ENCODE data around the gene RELB. TPM values are rescaled to one million over a fixed set of nuclear protein-coding genes. Genes with fewer than 3 reads are reported as not detected.

RELB gene
- total and polyA plus RNA-seq, 2 donors (not counting 3 experiments of a cell fraction or from before 2014, with no cell fraction given), result 13.2 to 14.4 TPM

GRCh38 chr19:45066921-45067661 is 65.8 kb downstream of the RELB start:
- Histone ChIP-seq H3K4me2 (ENCODE audit: insufficient read depth, low read length) (no peak overlapping the region), H3K4me1 (ENCODE audit: control insufficient read depth, extremely low read depth, insufficient read depth, low read length) (no peaks in the 10 kb centered on the region), H4K20me1 (replicated peaks; ENCODE audit: control insufficient read depth, extremely low read depth, insufficient read depth, low read length) (no peaks in the 10 kb centered on the region), H3K9ac (replicated peaks; ENCODE audit: extremely low read depth, insufficient read depth, low read length) (no peak overlapping the region), H3K27me3 (ENCODE audit: control insufficient read depth in 2 of 2, insufficient read depth in 2 of 2, low read length in 2 of 2) (no peaks in the 10 kb centered on the region), H3K9me1 (replicated peaks; ENCODE audit: control insufficient read depth, extremely low read depth, insufficient read depth, low read length) (no peaks in the 10 kb centered on the region), H3K27ac (ENCODE audit: insufficient read depth, low read depth, low read length) (no peak overlapping the region), H2AFZ (ENCODE audit: low read depth, low read length) (no peak overlapping the region), H3K9me3 (replicated peaks; ENCODE audit: control insufficient read depth, insufficient read depth, low read length) (no peaks in the 10 kb centered on the region), H3K79me2 (ENCODE audit: control insufficient read depth, insufficient read depth, low read length) (no peaks in the 10 kb centered on the region), H3K4me3 (replicated peaks in 1 of 3; ENCODE audit: insufficient read depth in 1 of 3, low read depth in 1 of 3, low read length in 3 of 3) (no peak overlapping the region), H3K36me3 (ENCODE audit: control insufficient read depth in 2 of 2, extremely low read depth in 1 of 2, insufficient read depth in 2 of 2, low read length in 2 of 2) (peaks cover 5 to 50% of the 10 kb centered on the region in 2 experiments)
- CTCF ChIA-PET, result interaction anchor here (1.0 to 1.5 kb wide), 2 partner anchors 8 to 10 kb away, joined by 3 to 9 read pairs; no protein-coding TSS in a partner anchor
- no TSS peak for BruUV-seq (replicated peaks)
- dilution Hi-C loops (cut with MboI; ENCODE audit: extremely low pct_ligation_motif_present, low sequenced_read_pairs) (no loop called here), intact Hi-C loops (cut with micrococcal nuclease) (no loop called here)
- TF ChIP-seq EZH2 (IDR thresholded peaks at IDR 0.05; ENCODE audit: borderline replicate concordance, low read depth, low read length, severe bottlenecking) (no peak), POLR2A (IDR thresholded peaks at IDR 0.05; ENCODE audit: low read depth, low read length) (no peak)
- POLR2A ChIA-PET, result interaction anchor here (0.6 kb wide), 1 partner anchor 53 kb away, joined by 3 read pairs; no protein-coding TSS in a partner anchor
- DNase-seq (ENCODE audit: low read depth, low spot score), result no peak
- no peak for FAIRE-seq

- CTCF ChIA-PET, result interaction anchor here (0.7 to 1.5 kb wide), 4 partner anchors 9 to 130 kb away, joined by 3 to 9 read pairs (median 4); partner anchors contain the start of gene GEMIN7
- TF ChIP-seq, protein P1, sequence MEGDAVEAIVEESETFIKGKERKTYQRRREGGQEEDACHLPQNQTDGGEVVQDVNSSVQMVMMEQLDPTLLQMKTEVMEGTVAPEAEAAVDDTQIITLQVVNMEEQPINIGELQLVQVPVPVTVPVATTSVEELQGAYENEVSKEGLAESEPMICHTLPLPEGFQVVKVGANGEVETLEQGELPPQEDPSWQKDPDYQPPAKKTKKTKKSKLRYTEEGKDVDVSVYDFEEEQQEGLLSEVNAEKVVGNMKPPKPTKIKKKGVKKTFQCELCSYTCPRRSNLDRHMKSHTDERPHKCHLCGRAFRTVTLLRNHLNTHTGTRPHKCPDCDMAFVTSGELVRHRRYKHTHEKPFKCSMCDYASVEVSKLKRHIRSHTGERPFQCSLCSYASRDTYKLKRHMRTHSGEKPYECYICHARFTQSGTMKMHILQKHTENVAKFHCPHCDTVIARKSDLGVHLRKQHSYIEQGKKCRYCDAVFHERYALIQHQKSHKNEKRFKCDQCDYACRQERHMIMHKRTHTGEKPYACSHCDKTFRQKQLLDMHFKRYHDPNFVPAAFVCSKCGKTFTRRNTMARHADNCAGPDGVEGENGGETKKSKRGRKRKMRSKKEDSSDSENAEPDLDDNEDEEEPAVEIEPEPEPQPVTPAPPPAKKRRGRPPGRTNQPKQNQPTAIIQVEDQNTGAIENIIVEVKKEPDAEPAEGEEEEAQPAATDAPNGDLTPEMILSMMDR (IDR thresholded peaks at IDR 0.05; ENCODE audit: extremely low read depth in 1 of 2, insufficient read depth in 1 of 2, low read depth in 1 of 2, low read length in 2 of 2), result no peak
- no peak for TF ChIP-seq GATA2 (IDR thresholded peaks at IDR 0.05; ENCODE audit: insufficient read depth, insufficient read length, low read depth, low read length)
- TF ChIP-seq FOS (IDR thresholded peaks at IDR 0.05; ENCODE audit: borderline replicate concordance, insufficient read depth, low read length), result no peak
- TF ChIP-seq MYC (IDR thresholded peaks at IDR 0.05; ENCODE audit: low read depth, low read length), result no peak
- no peak for TF ChIP-seq POLR2AphosphoS5 (IDR thresholded peaks at IDR 0.05; ENCODE audit: insufficient read depth, low read depth, low read length)
- TF ChIP-seq JUN (IDR thresholded peaks at IDR 0.05; ENCODE audit: borderline replicate concordance, insufficient read depth, insufficient read length, low read depth), result no peak
- TF ChIP-seq POLR2A (IDR thresholded peaks at IDR 0.05; ENCODE audit: low read depth, low read length), result no peak
- no peak for TF ChIP-seq EZH2 (IDR thresholded peaks at IDR 0.05; ENCODE audit: borderline replicate concordance, low read depth, low read length, severe bottlenecking)
- TF ChIP-seq MAX (IDR thresholded peaks at IDR 0.05; ENCODE audit: insufficient read depth, insufficient read length), result no peak
- Histone ChIP-seq H3K9me3 (replicated peaks; ENCODE audit: control insufficient read depth, insufficient read depth, low read length) (no peaks in the 10 kb centered on the region), H3K27me3 (ENCODE audit: control insufficient read depth in 2 of 2, insufficient read depth in 2 of 2, low read length in 2 of 2) (no peaks in the 10 kb centered on the region), H4K20me1 (replicated peaks; ENCODE audit: control insufficient read depth, extremely low read depth, insufficient read depth, low read length) (no peaks in the 10 kb centered on the region), H3K36me3 (ENCODE audit: control insufficient read depth in 2 of 2, extremely low read depth in 1 of 2, insufficient read depth in 2 of 2, low read length in 2 of 2) (peaks cover 2 to 46% of the 10 kb centered on the region in 2 experiments), H3K27ac (ENCODE audit: insufficient read depth, low read depth, low read length) (no peak overlapping the region), H3K9me1 (replicated peaks; ENCODE audit: control insufficient read depth, extremely low read depth, insufficient read depth, low read length) (no peaks in the 10 kb centered on the region), H3K79me2 (ENCODE audit: control insufficient read depth, insufficient read depth, low read length) (no peaks in the 10 kb centered on the region), H3K9ac (replicated peaks; ENCODE audit: extremely low read depth, insufficient read depth, low read length) (no peak overlapping the region), H3K4me1 (ENCODE audit: control insufficient read depth, extremely low read depth, insufficient read depth, low read length) (no peaks in the 10 kb centered on the region), H3K4me3 (replicated peaks in 1 of 3; ENCODE audit: insufficient read depth in 1 of 3, low read depth in 1 of 3, low read length in 3 of 3) (no peak overlapping the region), H2AFZ (ENCODE audit: low read depth, low read length) (no peak overlapping the region), H3K4me2 (ENCODE audit: insufficient read depth, low read length) (no peak overlapping the region)
- DNase-seq (ENCODE audit: low read depth, low spot score), result no peak
- intact Hi-C loops (cut with micrococcal nuclease), result no loop called here
- no TSS peak for BruUV-seq (replicated peaks)
- dilution Hi-C loops (cut with MboI; ENCODE audit: extremely low pct_ligation_motif_present, low sequenced_read_pairs), result no loop called here
- POLR2A ChIA-PET, result no interaction called here
- FAIRE-seq, result no peak
Measured at GRCh38 chr19:45068041-45068440, 66.8 kb downstream of the RELB start.
